ENCODE measurements around the gene UQCC5.

UQCC5 gene

DNA sequence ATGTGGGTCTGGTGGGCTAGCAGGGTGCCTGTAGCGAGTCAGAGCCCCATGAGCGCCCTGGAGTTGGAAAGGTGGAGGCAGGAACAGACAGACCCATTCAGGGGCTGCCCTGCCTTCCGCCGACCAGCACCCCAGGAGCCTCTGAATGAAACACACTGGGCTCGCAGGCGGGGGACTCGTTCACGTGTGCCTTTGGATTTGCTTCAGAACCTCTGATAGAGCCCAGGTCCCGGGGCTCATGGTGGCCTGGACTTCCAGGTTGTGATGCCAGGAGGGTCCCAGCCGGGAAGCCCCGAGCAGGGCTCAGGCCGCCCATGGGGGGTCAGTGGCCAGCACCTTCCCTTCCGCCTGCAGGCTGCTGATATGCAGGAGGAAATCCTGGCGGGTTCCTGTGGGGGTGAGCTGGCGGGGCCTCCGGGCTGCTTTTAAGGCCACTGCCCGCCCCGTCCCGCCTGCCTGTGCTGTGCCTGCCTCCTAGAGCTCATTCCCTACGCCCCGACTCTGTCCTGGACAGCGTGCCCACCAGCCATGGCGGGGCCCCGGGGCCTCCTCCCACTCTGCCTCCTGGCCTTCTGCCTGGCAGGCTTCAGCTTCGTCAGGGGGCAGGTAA, 41.4 kb upstream of the UQCC5 start, which contains the start of gene STAB1:
Gene STAB1 (plus strand): TSS at position 453 of the 610 bp plus-strand sequence. CDS start 76 bp downstream, at position 529.
- Mint-ChIP-seq H3K4me1 (peaks cover 10% of the 10 kb centered on the region), H3K4me3 (no peak within 1 kb of the TSS), H3K36me3 (ENCODE audit: insufficient read depth) (peaks cover 10% of the 10 kb centered on the region), H3K27ac (ENCODE audit: low read depth) (peak within 1 kb of the TSS; percentile 56), H3K27me3 (no peaks in the 10 kb centered on the region), H3K9me3 (no peaks in the 10 kb centered on the region)
- no peak for ATAC-seq (replicated peaks; ENCODE audit: extremely low read depth, poor library complexity, severe bottlenecking)
- DNase-seq (ENCODE audit: low spot score in 2 of 2): no peak

DNA sequence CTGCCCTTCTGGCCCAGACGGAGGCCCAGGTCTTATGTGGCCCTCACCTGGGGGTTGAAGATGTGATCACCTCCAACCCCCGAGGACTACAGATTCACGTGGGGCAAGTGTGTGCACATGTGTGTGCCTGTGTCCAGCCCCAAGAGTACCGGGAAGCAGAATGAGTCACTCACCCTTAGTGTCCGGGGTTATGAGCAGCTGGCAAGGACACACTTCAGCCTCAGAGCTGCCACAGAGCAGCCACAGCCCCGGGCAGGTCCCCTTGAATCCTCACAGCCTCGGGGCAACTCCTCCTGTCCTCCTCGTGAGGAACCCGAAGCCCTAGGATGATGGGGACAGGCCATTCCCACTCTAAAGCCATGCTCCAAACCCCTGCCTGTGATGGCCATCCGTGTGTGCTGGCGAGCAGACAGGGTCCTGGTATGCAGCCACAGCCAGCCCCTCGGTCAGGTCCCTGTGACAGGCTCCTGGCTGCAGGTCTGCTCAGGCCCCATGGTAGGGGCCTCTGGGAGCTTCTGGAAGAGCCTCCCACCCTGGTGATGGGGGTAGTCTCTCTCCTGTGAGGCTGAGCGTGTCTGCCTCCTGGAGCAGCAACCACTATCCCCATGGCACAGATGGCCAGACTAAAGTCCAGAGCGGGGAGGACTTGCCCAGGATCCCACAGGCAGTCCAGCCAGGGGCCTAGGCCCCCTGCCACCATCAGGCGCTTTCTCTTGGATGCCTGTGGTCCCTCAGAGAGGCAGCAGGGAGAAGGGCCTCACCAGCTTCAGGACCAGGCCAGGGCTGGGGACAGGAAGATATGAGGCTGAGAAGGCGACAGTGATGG, 40.4 kb upstream of the UQCC5 start:
- Mint-ChIP-seq H3K9me3 (no peaks in the 10 kb centered on the region), H3K4me3 (no peak overlapping the region), H3K36me3 (ENCODE audit: insufficient read depth) (peaks cover 10% of the 10 kb centered on the region), H3K27ac (ENCODE audit: low read depth) (peak overlapping the region; percentile 29), H3K4me1 (peaks cover 10% of the 10 kb centered on the region), H3K27me3 (no peaks in the 10 kb centered on the region)
- no peak for DNase-seq (ENCODE audit: low spot score in 2 of 2)
- ATAC-seq (replicated peaks; ENCODE audit: extremely low read depth, poor library complexity, severe bottlenecking): no peak

DNA sequence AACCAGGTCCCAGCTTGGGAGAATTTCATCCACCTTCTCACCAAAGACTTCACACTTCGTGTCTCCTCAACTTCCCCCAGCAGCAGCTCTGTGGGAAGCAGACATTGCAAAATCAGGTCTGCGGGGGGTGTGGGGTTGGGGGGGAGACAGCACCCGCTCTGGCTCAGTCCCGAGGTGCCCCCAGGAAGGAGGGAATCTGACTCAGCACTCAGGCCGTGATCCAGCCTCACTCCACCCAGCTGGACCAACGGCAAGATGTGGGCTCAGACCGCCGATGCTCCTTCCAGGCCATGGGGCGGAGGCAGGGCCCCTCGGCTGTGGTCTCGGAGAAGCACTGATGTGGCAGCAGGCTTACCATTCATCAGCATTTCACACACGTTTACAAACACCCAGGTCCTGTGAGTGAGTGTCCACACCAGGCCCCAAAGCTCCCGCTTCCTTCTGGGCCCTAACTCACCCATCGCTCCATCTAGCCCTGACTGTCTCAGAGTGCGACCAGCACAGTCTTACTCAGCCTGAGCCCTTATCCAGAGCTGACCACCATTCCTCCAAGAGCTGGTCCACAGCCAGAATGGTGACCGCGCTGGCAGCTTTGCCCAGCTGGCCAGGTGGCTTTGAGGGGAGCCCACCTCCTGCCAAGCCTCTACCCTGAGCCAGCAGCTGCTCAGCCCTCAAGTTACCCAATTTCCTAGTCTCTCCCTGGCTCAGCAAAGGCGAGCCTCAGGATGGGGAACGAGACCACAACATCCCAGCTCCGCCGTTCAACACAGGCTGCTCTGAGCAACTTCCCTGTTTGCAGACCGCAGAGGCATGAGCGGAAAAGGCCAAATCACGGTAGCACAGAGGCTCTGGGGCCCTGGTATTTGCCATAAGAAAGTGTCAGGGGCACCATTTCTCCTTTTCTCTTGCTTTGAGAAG, 38.0 kb upstream of the UQCC5 start:
- Mint-ChIP-seq H3K4me3 (no peak overlapping the region), H3K36me3 (ENCODE audit: insufficient read depth) (peaks cover 2% of the 10 kb centered on the region), H3K27ac (ENCODE audit: low read depth) (no peak overlapping the region), H3K27me3 (no peaks in the 10 kb centered on the region), H3K4me1 (peaks cover 6% of the 10 kb centered on the region), H3K9me3 (no peaks in the 10 kb centered on the region)
- DNase-seq (ENCODE audit: low spot score in 2 of 2) (no peak), ATAC-seq (replicated peaks; ENCODE audit: extremely low read depth, poor library complexity, severe bottlenecking) (peak; percentile 52)

DNA sequence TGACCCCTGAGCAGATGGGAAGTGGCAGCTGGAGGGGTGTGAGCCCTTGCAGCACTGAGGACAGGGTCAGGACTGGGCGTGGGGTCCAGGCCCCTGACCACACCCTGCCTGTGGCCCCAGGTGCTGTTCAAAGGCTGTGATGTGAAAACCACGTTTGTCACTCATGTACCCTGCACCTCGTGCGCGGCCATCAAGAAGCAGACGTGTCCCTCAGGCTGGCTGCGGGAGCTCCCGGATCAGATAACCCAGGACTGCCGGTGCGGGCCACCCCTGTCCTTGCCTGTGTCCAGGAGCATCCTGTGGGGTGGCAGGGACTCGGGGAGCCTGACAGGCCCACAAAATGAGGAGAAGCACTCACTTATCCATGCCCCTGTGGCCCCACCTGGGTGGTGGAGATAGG, 35.4 kb upstream of the UQCC5 start:
- Mint-ChIP-seq H3K27ac (ENCODE audit: low read depth) (no peak overlapping the region), H3K27me3 (no peaks in the 10 kb centered on the region), H3K4me1 (no peaks in the 10 kb centered on the region), H3K36me3 (ENCODE audit: insufficient read depth) (no peaks in the 10 kb centered on the region), H3K9me3 (no peaks in the 10 kb centered on the region), H3K4me3 (no peak overlapping the region)
- DNase-seq (ENCODE audit: low spot score in 2 of 2) (no peak), ATAC-seq (replicated peaks; ENCODE audit: extremely low read depth, poor library complexity, severe bottlenecking) (no peak)

DNA sequence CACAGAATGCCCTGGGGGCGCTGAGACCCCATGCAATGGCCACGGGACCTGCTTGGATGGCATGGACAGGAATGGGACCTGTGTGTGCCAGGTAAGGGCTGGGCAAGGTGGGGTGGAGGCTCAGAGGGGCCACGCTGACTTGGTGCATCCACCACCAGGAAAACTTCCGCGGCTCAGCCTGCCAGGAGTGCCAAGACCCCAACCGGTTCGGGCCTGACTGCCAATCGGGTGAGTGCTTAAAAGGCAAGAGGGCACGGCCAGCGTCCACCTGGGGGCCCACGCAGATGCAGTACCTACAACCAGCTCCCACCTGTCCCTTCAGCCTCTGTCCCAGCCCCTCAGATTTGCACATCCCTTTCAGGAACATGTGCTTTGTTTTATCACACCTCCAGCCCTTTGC, 34.4 kb upstream of the UQCC5 start:
- Mint-ChIP-seq H3K4me1 (no peaks in the 10 kb centered on the region), H3K27ac (ENCODE audit: low read depth) (no peak overlapping the region), H3K9me3 (no peaks in the 10 kb centered on the region), H3K27me3 (no peaks in the 10 kb centered on the region), H3K4me3 (no peak overlapping the region), H3K36me3 (ENCODE audit: insufficient read depth) (no peaks in the 10 kb centered on the region)
- no peak for ATAC-seq (replicated peaks; ENCODE audit: extremely low read depth, poor library complexity, severe bottlenecking)
- DNase-seq (ENCODE audit: low spot score in 2 of 2): no peak

DNA sequence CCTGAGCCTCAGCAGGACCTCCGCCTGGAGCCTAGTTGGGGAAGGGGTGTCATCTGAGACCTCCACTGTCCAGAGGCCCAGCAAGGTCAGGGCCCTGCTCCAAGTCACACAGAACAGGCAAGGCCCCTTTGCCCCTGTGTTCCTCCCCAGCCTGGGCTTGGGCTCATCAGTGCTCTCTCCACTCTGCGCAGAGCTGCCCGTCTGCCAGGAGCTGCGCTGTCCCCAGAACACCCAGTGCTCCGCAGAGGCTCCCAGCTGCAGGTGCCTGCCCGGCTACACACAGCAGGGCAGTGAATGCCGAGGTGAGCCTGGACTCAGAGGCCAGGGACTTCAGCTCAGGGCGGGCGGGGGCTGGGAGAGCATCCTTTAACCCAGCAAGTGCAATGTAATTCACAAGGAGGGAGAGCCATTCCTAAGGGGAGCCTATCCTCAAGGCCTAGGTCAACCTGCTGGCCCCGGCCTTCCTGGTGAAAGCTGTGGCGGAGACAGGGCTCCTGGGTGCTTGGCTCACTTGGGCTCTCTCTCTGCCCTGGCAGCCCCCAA, 33.5 kb upstream of the UQCC5 start:
- Mint-ChIP-seq H3K27me3 (no peaks in the 10 kb centered on the region), H3K36me3 (ENCODE audit: insufficient read depth) (no peaks in the 10 kb centered on the region), H3K4me1 (no peaks in the 10 kb centered on the region), H3K9me3 (no peaks in the 10 kb centered on the region), H3K27ac (ENCODE audit: low read depth) (no peak overlapping the region), H3K4me3 (no peak overlapping the region)
- no peak for ATAC-seq (replicated peaks; ENCODE audit: extremely low read depth, poor library complexity, severe bottlenecking)
- no peak for DNase-seq (ENCODE audit: low spot score in 2 of 2)

DNA sequence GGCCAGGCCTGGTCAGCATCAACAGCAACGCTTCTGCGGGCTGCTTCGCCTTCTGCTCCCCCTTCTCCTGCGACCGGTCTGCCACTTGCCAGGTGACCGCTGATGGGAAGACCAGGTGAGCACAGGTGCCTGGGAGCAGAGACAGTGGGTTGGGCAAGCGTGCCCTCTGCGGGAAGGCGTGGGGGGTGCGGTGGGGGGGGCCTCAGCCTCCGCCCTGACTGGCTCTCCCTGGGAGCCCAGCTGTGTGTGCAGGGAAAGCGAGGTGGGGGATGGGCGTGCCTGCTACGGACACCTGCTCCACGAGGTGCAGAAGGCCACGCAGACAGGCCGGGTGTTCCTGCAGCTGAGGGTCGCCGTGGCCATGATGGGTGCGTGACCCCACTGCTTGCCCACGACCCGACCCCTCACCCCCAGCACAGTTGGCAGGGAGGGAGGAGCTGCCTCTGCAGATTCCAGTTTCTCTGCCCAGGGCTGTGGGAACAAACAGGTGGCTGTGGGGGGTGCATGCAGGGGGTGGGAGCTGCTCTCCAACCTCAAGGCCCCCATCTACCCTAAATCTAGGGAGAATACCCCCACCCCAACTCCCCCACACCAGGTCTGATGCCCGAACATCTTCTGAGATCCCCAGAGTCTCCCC, 32.5 kb upstream of the UQCC5 start:
- no peaks in the 10 kb centered on the region for H3K27me3 Mint-ChIP-seq
- DNase-seq (ENCODE audit: low spot score in 2 of 2): no peak
- no peaks in the 10 kb centered on the region for H3K36me3 Mint-ChIP-seq (ENCODE audit: insufficient read depth)
- no peak overlapping the region for H3K4me3 Mint-ChIP-seq
- H3K9me3 Mint-ChIP-seq: no peaks in the 10 kb centered on the region
- no peaks in the 10 kb centered on the region for H3K4me1 Mint-ChIP-seq
- no peak overlapping the region for H3K27ac Mint-ChIP-seq (ENCODE audit: low read depth)
- ATAC-seq (replicated peaks; ENCODE audit: extremely low read depth, poor library complexity, severe bottlenecking): no peak

DNA sequence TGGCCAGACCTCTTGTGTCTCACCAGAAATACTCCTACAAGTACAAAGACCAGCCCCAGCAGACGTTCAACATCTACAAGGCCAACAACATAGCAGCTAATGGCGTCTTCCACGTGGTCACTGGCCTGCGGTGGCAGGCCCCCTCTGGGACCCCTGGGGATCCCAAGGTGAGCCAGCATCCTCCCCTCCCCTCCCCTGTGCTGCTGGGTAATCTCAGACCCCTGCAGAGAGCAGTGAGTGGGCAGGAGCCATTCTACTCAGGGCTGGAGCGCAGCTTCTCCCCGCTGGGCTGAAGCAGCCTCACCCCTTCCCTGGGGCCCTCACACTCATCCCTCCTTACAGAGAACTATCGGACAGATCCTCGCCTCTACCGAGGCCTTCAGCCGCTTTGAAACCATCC, 31.4 kb upstream of the UQCC5 start:
- Mint-ChIP-seq H3K36me3 (ENCODE audit: insufficient read depth) (no peaks in the 10 kb centered on the region), H3K27me3 (no peaks in the 10 kb centered on the region), H3K4me1 (no peaks in the 10 kb centered on the region), H3K9me3 (no peaks in the 10 kb centered on the region), H3K4me3 (no peak overlapping the region), H3K27ac (ENCODE audit: low read depth) (no peak overlapping the region)
- DNase-seq (ENCODE audit: low spot score in 2 of 2): no peak
- no peak for ATAC-seq (replicated peaks; ENCODE audit: extremely low read depth, poor library complexity, severe bottlenecking)

DNA sequence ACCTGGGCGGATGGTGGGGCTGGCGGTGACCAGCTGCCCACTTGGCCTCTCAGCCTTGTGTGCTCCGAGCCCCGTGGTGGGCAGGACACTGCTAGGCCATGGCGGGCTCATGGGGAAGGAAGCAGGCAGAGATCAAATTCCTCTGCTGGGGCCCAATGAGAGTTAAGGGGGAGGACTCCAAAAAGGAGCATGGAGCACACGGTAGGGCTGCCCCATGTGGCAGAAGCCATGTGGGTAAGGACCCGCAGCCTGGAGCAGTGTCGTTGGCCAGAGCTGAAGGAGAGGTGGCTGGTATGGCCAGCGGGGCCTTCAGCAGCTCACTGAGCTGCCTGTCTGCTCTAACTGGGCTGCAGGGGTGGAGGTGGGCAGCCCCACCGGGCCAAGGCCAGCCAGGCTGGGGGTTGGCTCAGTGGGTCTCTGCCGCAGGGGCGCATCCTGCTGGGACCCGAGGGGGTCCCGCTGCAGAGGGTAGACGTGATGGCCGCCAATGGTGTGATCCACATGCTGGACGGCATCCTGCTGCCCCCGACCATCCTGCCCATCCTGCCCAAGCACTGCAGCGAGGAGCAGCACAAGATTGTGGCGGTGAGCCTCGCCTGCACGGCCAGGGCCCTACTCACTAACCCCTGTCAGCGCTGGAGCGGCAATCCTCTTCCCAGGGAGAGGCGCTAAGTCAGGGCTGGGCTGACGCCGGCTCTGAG, 30.0 kb upstream of the UQCC5 start:
- no peaks in the 10 kb centered on the region for H3K4me1 Mint-ChIP-seq
- H3K27ac Mint-ChIP-seq (ENCODE audit: low read depth): no peak overlapping the region
- no peaks in the 10 kb centered on the region for H3K27me3 Mint-ChIP-seq

DNA sequence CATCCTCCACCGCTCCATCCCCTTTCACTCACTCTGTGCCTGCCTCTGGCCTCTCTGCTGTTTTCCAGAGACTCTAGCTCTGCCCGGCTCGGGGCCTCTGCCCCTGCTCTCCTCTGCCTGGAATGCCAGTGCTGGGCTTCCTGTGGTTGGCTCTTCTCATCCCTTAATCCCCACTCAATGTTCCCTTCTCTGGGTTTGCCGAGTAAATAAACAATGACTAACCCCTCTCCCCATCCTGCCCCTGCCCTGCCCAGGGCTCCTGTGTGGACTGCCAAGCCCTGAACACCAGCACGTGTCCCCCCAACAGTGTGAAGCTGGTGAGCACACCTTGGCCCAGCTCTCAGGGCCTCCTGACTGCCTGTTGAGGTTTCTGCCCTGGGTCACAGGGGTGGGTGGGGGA, 29.0 kb upstream of the UQCC5 start:
- no peak for DNase-seq (ENCODE audit: low spot score in 2 of 2)

More for the DNA sequence above, 30.0 kb upstream of the UQCC5 start:
- H3K4me3 Mint-ChIP-seq: no peak overlapping the region
- H3K9me3 Mint-ChIP-seq: no peaks in the 10 kb centered on the region
- ATAC-seq (replicated peaks; ENCODE audit: extremely low read depth, poor library complexity, severe bottlenecking): no peak
- H3K36me3 Mint-ChIP-seq (ENCODE audit: insufficient read depth): no peaks in the 10 kb centered on the region
- no peak for DNase-seq (ENCODE audit: low spot score in 2 of 2)

DNA sequence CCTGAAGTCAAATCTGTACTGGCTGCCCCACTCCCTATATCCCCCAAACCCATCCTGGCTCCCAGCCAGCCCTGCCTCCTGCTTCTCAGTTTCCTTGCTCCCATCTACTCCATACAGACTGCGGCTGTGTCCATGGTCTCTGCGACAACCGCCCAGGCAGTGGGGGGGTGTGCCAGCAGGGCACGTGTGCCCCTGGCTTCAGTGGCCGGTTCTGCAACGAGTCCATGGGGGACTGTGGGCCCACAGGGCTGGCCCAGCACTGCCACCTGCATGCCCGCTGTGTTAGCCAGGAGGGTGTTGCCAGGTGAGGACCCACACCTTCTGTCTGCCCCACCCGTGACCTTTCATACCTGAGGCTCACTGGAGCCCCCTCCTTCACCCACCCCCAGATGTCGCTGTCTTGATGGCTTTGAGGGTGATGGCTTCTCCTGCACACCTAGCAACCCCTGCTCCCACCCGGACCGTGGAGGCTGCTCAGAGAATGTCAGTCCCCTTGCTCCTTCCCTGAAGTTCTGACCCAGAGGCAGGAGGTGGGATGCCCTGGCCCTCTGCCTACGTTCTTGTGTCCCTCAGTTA, 26.6 kb upstream of the UQCC5 start:
- Mint-ChIP-seq H3K9me3 (no peaks in the 10 kb centered on the region), H3K27me3 (no peaks in the 10 kb centered on the region), H3K27ac (ENCODE audit: low read depth) (no peak overlapping the region), H3K4me1 (no peaks in the 10 kb centered on the region), H3K36me3 (ENCODE audit: insufficient read depth) (no peaks in the 10 kb centered on the region), H3K4me3 (no peak overlapping the region)
- ATAC-seq (replicated peaks; ENCODE audit: extremely low read depth, poor library complexity, severe bottlenecking) (no peak), DNase-seq (ENCODE audit: low spot score in 2 of 2) (no peak)

More for the DNA sequence above, 29.0 kb upstream of the UQCC5 start:
- ATAC-seq (replicated peaks; ENCODE audit: extremely low read depth, poor library complexity, severe bottlenecking): no peak
- H3K27ac Mint-ChIP-seq (ENCODE audit: low read depth): no peak overlapping the region
- no peaks in the 10 kb centered on the region for H3K27me3 Mint-ChIP-seq
- no peaks in the 10 kb centered on the region for H3K4me1 Mint-ChIP-seq
- no peaks in the 10 kb centered on the region for H3K36me3 Mint-ChIP-seq (ENCODE audit: insufficient read depth)
- no peaks in the 10 kb centered on the region for H3K9me3 Mint-ChIP-seq
- no peak overlapping the region for H3K4me3 Mint-ChIP-seq

Measured in central memory CD8-positive, alpha-beta T cell (primary cell).